Peyer's patch (tissue), 4 donors: ENCODE data around the gene KIRREL3.

Experiments
- CTCF ChIP-seq, 6 experiments: fragments of 450-650 bp in 4 of 6; fragments of 200-600 bp in 2 of 6; sonication (generic) in 1 of 6; IDR thresholded peaks; one replicate each; pipeline ENCODE4 v1.5.1; 2017 to 2019; ENCODE audit warnings: antibody characterized with exemption in 6 of 6, mild to moderate bottlenecking in 3 of 6, moderate library complexity in 1 of 6
- POLR2A ChIP-seq, 2 donors: fragments of 450-650 bp; IDR thresholded peaks; one replicate each; pipeline ENCODE4 v1.5.1; 2017; ENCODE audit warnings: antibody characterized with exemption in 2 of 2, mild to moderate bottlenecking in 2 of 2, moderate library complexity in 2 of 2

DNA sequence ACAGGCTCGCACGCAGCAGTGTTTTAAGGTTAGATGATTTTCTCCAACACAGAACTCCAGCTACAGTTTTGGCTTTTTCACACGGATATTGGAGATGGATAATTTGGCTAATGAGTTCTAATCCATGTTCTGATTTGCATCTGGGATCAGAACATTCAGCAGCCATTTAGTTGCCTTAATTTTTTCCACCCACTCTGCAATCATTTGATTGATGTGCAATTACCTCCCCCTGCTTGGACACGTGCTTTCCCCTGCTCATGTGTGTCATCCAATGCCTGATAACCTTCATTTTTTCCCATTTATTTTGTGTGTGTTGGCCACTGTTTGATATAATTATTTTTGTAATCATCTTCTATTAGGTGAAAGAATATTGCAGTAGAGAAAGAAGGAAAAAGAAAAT, 387.3 kb downstream of the KIRREL3 start:
- no peak for TF ChIP-seq CTCF (IDR thresholded peaks at IDR 0.05)
- no peak for TF ChIP-seq POLR2A (IDR thresholded peaks at IDR 0.05)
